ENCODE measurements around the gene FOXF1.
A peak's percentile ranks its signal among the peaks of the same experiment; 100 is the strongest.

The FOXF1 gene

GRCh38 chr16:86517652-86518258 is 7.4 kb downstream of the FOXF1 start:
- peak; percentile 54 for DNase-seq (ENCODE audit: low spot score)

GRCh38 chr16:86519007-86519648 is 8.8 kb downstream of the FOXF1 start:
- DNase-seq (ENCODE audit: low spot score), result no peak

- peak; percentile 54 for DNase-seq (ENCODE audit: low spot score)
These were observed 9.5 kb downstream of the FOXF1 start for GRCh38 chr16:86519649-86520316.

- no peak for DNase-seq (ENCODE audit: low spot score)
These were observed 10.2 kb downstream of the FOXF1 start for GRCh38 chr16:86520317-86521210.

- no peak for DNase-seq (ENCODE audit: low spot score)
These were observed 11.2 kb downstream of the FOXF1 start for GRCh38 chr16:86521236-86522197.

GRCh38 chr16:86522634-86523033 is 12.3 kb downstream of the FOXF1 start:
- DNase-seq (ENCODE audit: low spot score), result no peak

GRCh38 chr16:86523166-86523740 is 12.9 kb downstream of the FOXF1 start:
- DNase-seq (ENCODE audit: low spot score), result no peak

GRCh38 chr16:86524029-86524428 is 13.7 kb downstream of the FOXF1 start:
- no peak for DNase-seq (ENCODE audit: low spot score)

GRCh38 chr16:86525696-86526095 is 15.4 kb downstream of the FOXF1 start:
- no peak for DNase-seq (ENCODE audit: low spot score)

GRCh38 chr16:86527366-86527765 is 17.0 kb downstream of the FOXF1 start:
- DNase-seq (ENCODE audit: low spot score), result no peak

- DNase-seq (ENCODE audit: low spot score), result no peak
These were observed 18.0 kb downstream of the FOXF1 start for GRCh38 chr16:86528061-86528929.

GRCh38 chr16:86529160-86529559 is 18.8 kb downstream of the FOXF1 start:
- no peak for DNase-seq (ENCODE audit: low spot score)

- no peak for DNase-seq (ENCODE audit: low spot score)
These were observed 20.2 kb downstream of the FOXF1 start for GRCh38 chr16:86530251-86531190.

GRCh38 chr16:86531191-86531545 is 20.8 kb downstream of the FOXF1 start:
- no peak for DNase-seq (ENCODE audit: low spot score)

GRCh38 chr16:86531641-86532525 is 21.6 kb downstream of the FOXF1 start:
- DNase-seq (ENCODE audit: low spot score), result no peak

GRCh38 chr16:86532526-86532815 is 22.1 kb downstream of the FOXF1 start:
- no peak for DNase-seq (ENCODE audit: low spot score)

- no peak for DNase-seq (ENCODE audit: low spot score)
These were observed 22.7 kb downstream of the FOXF1 start for GRCh38 chr16:86533076-86533475.

GRCh38 chr16:86533767-86534351 is 23.5 kb downstream of the FOXF1 start:
- DNase-seq (ENCODE audit: low spot score), result no peak

All from LoVo (cell line).